Measurements from ENCODE around the gene TBC1D2B.
"Not testable (repeated sequence)": the region's sequence is repeated elsewhere in the genome, so short reads cannot be mapped to it uniquely, and the experiment has no call there.

Gene TBC1D2B

GRCh38 chr15:77971875-77972274 is 105.6 kb downstream of the TBC1D2B start:
- not testable (repeated sequence) for DNase-seq

DNA sequence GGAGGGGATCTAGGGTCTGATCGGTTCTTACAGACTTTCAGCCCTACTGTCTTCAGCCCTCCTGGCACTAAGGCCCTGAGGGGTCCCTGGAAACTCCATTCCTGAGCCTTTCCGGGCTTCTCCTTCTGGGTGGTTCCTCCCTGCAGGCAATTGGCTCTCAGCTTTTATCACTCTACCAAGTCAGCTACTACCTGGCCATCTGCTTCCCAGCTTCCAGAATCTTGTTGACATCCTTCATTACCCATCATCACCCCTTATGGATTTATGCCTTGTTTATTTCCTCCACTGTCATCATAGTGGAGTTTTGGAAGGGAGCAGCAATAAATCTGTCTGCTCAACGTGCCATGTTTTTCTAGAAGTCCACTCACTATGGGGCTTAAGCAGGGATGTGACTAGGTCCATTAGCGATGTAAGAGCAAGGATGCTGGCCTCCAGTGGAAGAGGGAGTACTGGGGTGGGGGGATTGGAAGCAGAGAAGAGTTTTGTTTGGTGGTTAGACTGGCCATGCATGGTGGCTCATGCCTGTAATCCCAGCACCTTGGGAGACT is 106.6 kb downstream of the TBC1D2B start:
- not testable (repeated sequence) for DNase-seq

DNA sequence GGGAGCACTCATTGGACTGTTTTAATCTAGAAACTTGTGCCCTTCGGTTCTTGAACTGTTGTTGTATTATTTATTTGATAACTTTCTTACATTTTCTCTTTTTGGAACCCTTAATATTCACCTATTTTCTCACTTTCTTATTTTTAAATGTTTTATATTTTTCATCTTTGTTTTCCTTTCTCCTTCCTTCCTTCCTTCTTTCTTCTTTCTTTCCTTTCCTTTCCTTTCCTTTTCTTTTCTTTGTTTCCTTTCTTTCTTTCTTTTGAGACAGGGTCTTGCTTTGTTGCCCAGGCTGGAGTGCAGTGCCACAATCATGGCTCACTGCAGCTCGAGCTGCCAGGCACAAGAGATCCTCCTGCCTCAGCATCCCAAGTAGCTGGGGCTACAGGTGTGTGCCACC is 108.5 kb downstream of the TBC1D2B start:
- no peak for DNase-seq

DNA sequence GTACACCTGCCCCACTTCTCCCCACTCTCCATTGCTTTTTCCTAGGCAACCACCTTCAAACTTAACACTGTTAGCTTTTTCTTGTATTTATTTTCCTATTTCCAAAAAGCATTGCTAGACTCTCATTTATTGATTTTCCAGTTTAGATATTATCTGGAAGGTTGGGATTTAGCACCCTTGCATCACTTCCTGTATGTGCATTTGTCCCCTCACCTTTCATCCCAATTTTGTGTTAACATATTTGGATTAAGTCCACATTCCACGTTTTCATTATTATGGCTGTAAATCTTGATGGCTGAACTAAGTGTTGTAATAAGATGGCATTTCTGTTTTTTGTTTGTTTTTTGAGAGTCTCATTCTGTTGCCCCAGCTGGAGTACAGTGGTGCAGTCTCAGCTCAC is 109.7 kb downstream of the TBC1D2B start:
- DNase-seq, result no peak

- not testable (repeated sequence) for DNase-seq
Measured at GRCh38 chr15:77967235-77967615, 110.3 kb downstream of the TBC1D2B start.

GRCh38 chr15:77966540-77967234 is 110.8 kb downstream of the TBC1D2B start:
- DNase-seq, result peak; percentile 35 to 37

DNA sequence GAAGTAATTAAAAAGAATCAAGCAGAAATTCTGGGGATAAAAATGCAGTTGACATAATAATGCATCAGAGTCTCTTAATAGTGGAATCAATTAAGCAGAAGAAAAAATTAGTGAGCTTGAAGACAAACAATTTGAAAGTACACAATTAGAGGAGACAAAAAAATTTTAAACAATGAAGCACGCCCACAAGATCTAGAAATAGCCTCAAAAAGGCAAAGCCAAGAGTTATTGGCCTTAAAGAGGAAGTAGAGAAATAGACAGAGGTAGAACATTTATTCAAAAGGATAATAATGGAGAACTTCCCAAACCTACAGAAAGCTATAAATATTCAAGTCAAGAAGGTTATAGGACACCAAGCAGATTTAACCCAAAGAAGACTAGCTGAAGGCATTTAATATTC is 113.3 kb downstream of the TBC1D2B start:
- no peak for DNase-seq

DNA sequence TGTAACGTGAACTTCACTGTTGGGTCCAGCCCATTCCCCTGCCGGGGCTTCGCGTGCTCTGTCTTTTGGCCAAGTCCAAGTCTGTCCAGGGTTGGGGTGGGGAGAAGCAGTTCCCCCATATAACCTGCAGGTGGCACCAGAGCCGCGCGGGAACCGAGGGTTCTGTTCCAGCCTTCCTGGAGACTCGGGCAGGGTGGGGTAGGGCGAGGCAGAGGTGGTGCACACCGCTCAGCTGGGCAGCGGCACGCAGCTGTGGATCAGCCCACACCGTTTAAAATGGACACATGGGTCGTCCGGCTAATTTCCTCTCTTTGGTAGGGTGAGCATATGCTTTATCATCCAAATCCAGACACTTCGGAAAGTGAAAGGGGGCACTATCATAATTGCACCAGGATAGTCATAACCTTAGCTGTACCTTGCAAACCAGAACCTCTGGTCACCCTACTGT is 118.1 kb downstream of the TBC1D2B start:
- peak; percentile 74 to 82 for DNase-seq

- DNase-seq, result not testable (repeated sequence)
Measured at GRCh38 chr15:77958716-77959431, 118.6 kb downstream of the TBC1D2B start.

DNA sequence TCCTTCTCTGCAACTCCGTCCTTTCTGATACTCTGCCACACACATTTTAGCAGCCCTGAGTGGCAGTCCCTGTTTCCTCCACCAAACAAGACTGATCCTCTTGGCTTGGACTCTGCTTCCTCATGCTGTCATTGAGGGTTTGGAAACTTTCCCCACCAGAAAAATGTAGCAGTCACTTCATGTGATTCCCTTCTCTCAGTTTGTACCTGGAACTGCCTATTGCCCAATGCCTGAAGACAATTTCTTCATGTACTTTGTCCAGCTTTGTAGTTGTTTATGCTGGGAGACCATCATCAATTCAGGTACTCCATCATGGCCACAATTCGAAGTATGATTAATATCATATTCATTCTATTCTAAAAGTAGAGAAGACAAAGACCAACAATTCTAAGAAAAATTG is 119.5 kb downstream of the TBC1D2B start:
- not testable (repeated sequence) for DNase-seq

- not testable (repeated sequence) for DNase-seq
Measured at GRCh38 chr15:77953926-77954325, 123.6 kb downstream of the TBC1D2B start.

DNA sequence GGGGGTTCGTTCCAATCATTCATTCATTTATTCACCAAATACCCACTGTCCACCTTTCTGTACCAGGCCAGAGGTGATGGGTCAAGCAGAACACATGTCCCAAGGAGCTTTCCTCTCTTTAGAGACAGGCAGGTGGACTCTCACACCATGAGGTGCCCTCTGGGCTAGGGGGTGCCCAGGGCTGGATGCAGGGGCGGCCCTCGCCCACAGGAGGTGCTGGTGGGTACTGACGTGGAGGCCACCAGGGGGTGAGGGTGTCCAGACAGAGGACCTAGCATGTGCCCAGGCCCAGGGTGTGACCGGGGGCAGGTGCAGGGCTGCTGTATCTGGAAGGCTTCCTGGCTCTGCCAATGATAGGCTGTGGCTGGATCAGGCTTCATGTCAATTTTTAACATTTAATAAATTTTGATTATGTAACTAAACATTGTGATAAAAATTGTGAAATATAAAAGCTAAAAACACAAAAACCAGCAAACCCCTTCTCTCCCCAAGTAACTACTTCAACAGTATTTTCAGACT is 124.5 kb downstream of the TBC1D2B start:
- not testable (repeated sequence) for DNase-seq

- not testable (repeated sequence) for DNase-seq
Measured at GRCh38 chr15:77951105-77951786, 126.3 kb downstream of the TBC1D2B start.

- not testable (repeated sequence) for DNase-seq
Measured at GRCh38 chr15:77950470-77950869, 127.0 kb downstream of the TBC1D2B start.

DNA sequence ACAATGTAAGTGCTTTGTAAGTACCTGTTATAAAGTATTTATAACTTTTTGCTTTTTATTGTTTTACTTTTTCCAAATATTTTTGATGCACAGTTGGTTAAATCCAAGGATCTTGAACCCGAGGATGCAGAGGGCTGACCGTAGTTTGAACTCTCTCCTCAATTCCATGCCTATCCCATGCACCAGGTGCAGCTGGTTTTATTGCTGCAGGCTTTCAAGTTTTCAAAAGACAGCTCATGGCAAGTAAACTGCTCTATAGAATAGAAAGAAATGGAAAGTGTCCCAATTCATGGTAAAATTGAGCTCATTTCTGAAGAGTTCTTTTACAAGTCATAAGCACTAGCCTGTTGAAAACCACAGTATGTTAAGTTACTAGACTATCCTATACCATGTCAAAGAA is 131.9 kb downstream of the TBC1D2B start:
- no peak for DNase-seq

Measured in stimulated activated CD4-positive, alpha-beta T cell treated with anti-CD3 and anti-CD28 coated beads, Interleukin-2, amount 100 ng/mL, for 48 hours (primary cell).